Tibial nerve (tissue), 4 donors: ENCODE data around the gene IL31RA.

Source experiments
- CTCF ChIP-seq, 5 experiments: fragments of 200-600 bp in 3 of 5; fragments of 450-650 bp in 2 of 5; sonication (generic) in 3 of 5; IDR thresholded peaks; one replicate each; pipeline ENCODE4 v1.5.1; 2016 to 2019; ENCODE audit warnings: antibody characterized with exemption in 5 of 5, mild to moderate bottlenecking in 3 of 5, moderate library complexity in 2 of 5
- EP300 ChIP-seq, 2 donors: sonication (generic); formaldehyde crosslinking; IDR thresholded peaks; one replicate each; pipeline ENCODE4 v1.6.1; 2017; ENCODE audit warnings: antibody characterized with exemption in 2 of 2, mild to moderate bottlenecking in 1 of 2
- POLR2A ChIP-seq, 2 donors: fragments of 450-650 bp; IDR thresholded peaks; one replicate each; pipeline ENCODE4 v1.6.1; 2017; ENCODE audit warnings: antibody characterized with exemption in 2 of 2, mild to moderate bottlenecking in 2 of 2, moderate library complexity in 2 of 2

- TF ChIP-seq CTCF (IDR thresholded peaks at IDR 0.05) (no peak), POLR2A (IDR thresholded peaks at IDR 0.05) (no peak), EP300 (IDR thresholded peaks at IDR 0.05) (no peak)
Measured at GRCh38 chr5:55821731-55822512, 29.2 kb upstream of the IL31RA start.
